K562 (cell line): ENCODE results near the gene TOR1A. TPM values are rescaled to one million over a fixed set of nuclear protein-coding genes. Genes with fewer than 3 reads are reported as not detected.

ENCODE experiments used
- DPF2 ChIP-seq: fragments of 450-650 bp; IDR thresholded peaks from 2 replicates; pipeline ENCODE4 v1.6.1; 2016
- HNRNPK ChIP-seq: fragments of 200-400 bp; formaldehyde crosslinking; IDR thresholded peaks from one replicate; pipeline ENCODE4 v1.6.1; 2018; ENCODE audit warnings: mild to moderate bottlenecking, low read depth, low read length; ENCODE audit not compliant: poor library complexity, severe bottlenecking
- MYC ChIP-seq, 2 experiments: fragments of 250-450 bp in 1 of 2; sonication (Bioruptor Pico) in 1 of 2; IDR thresholded peaks; 2 replicates each; pipeline versions ENCODE4 v1.5.1 to v1.6.1; 2012 to 2021; ENCODE audit warnings: low read depth in 2 of 2, borderline replicate concordance in 1 of 2, improper control_type of control experiment in 1 of 2, low read length in 1 of 2, mild to moderate bottlenecking in 1 of 2, moderate library complexity in 1 of 2
- NCOA2 ChIP-seq, 2 experiments: fragments of 450-650 bp; IDR thresholded peaks; 2 replicates each; pipeline ENCODE4 v1.6.1; 2018; ENCODE audit warnings: mild to moderate bottlenecking in 2 of 2, moderate library complexity in 1 of 2; ENCODE audit not compliant: partially characterized antibody in 2 of 2
- NRF1 ChIP-seq, 2 experiments: fragments of 450-650 bp; IDR thresholded peaks in 1 of 2; conservative IDR thresholded peaks in 1 of 2; 2 replicates each; pipeline ENCODE4 v1.6.1; 2014; ENCODE audit warnings: mild to moderate bottlenecking in 2 of 2
- ZNF41 ChIP-seq: fragments of 250-450 bp; sonication (Bioruptor Pico); conservative IDR thresholded peaks from 2 replicates; pipeline ENCODE4 v1.4.0; 2020; ENCODE audit warnings: mild to moderate bottlenecking
- polyA plus RNA-seq, 8 experiments: library from polyadenylated mRNA; depleted of rRNA in 4 of 8; stranded (reverse) in 5 of 8; unstranded in 3 of 8; fragments of >200 nt; fragmentation: Nextera tagmentation in 2 of 8; fragmentation: Illumina TruSeq in 1 of 8; extraction: Ambion mirVana in 2 of 8; extraction: Trizol in 1 of 8; gene quantifications; 2 replicates each; pipeline versions ENCODE4 v1.2.1 to v1.2.3, GENCODE V29; 2011 to 2014; ENCODE audit warnings: inconsistent platforms in 1 of 8, missing spikeins in 1 of 8
- total RNA-seq, 7 experiments: library from RNA; depleted of rRNA in 6 of 7; stranded (reverse); fragments of >200 nt in 6 of 7; fragmentation: Illumina TruSeq in 2 of 7; extraction: Trizol in 2 of 7; gene quantifications; 2 replicates each; pipeline versions ENCODE4 v1.2.1 to v1.2.3, GENCODE V29; 2011 to 2021; ENCODE audit warnings: low replicate concordance in 1 of 7
- TF ChIP-seq, protein P1 (sequence below), 2 experiments: fragments of 450-650 bp; formaldehyde crosslinking in 1 of 2; IDR thresholded peaks; 2 replicates each; pipeline versions ENCODE4 v1.4.0 to v1.6.1; 2014 to 2020; ENCODE audit warnings: mild to moderate bottlenecking in 2 of 2, borderline replicate concordance in 1 of 2, low read depth in 1 of 2
- TF ChIP-seq, protein P2 (sequence below): fragments of 250-450 bp; sonication (Bioruptor Pico); IDR thresholded peaks from 2 replicates; pipeline ENCODE4 v1.4.0; 2020; ENCODE audit warnings: mild to moderate bottlenecking, moderate library complexity

TOR1A gene
- total and polyA plus RNA-seq, 9 of the 15 experiments (the other 6 are each of a cell fraction or from before 2014, with no cell fraction given): 4.5 to 85.8 (median 51.3) TPM

DNA sequence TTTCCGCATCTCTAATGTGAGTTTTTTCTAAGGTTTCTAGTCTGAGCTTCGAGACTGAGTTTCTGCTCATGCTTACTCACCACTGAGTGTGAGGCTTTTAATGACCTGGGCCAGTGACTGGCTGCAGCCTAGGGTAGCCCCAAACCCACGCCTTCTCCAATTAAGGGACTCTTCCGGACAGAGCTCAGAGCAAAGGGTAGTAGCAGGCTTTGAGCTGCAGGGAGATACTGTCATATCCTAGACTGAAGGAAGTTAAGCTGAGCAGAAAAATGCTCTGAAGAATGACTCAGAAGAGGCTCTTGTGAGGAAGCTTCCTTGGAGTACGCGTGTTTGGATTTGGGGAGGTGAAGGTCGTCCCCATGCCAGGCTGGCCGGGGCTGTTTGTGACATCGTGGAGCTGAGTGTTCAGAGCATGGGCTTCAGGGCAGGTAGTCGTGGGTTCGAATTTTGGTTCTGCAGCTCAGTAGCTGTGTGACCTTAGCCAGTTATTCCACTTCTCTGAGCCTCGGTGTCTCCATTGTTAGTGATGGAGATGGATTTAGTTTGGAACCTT is 14.8 kb upstream of the TOR1A start (continued):
- TF ChIP-seq, protein P1, sequence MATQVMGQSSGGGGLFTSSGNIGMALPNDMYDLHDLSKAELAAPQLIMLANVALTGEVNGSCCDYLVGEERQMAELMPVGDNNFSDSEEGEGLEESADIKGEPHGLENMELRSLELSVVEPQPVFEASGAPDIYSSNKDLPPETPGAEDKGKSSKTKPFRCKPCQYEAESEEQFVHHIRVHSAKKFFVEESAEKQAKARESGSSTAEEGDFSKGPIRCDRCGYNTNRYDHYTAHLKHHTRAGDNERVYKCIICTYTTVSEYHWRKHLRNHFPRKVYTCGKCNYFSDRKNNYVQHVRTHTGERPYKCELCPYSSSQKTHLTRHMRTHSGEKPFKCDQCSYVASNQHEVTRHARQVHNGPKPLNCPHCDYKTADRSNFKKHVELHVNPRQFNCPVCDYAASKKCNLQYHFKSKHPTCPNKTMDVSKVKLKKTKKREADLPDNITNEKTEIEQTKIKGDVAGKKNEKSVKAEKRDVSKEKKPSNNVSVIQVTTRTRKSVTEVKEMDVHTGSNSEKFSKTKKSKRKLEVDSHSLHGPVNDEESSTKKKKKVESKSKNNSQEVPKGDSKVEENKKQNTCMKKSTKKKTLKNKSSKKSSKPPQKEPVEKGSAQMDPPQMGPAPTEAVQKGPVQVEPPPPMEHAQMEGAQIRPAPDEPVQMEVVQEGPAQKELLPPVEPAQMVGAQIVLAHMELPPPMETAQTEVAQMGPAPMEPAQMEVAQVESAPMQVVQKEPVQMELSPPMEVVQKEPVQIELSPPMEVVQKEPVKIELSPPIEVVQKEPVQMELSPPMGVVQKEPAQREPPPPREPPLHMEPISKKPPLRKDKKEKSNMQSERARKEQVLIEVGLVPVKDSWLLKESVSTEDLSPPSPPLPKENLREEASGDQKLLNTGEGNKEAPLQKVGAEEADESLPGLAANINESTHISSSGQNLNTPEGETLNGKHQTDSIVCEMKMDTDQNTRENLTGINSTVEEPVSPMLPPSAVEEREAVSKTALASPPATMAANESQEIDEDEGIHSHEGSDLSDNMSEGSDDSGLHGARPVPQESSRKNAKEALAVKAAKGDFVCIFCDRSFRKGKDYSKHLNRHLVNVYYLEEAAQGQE (IDR thresholded peaks at IDR 0.05; ENCODE audit: borderline replicate concordance): peak; percentile 4; the same call in 1 of the 2 replicates
- TF ChIP-seq, protein P1 (CRISPR knock-in tag; IDR thresholded peaks at IDR 0.05; ENCODE audit: low read depth): no peak
- TF ChIP-seq HNRNPK: no peak
- TF ChIP-seq MYC (IDR thresholded peaks at IDR 0.05; ENCODE audit: low read depth, low read length): peak; percentile 14; the same call in 1 of the 2 replicates
- no peak for TF ChIP-seq MYC (CRISPR knock-in tag; IDR thresholded peaks at IDR 0.05; ENCODE audit: borderline replicate concordance, low read depth)
- TF ChIP-seq NCOA2 (IDR thresholded peaks at IDR 0.05; ENCODE audit: partially characterized antibody in 2 of 2): no peak
- peak; percentile 53 to 59; a peak in 3 of 4 replicates for TF ChIP-seq NRF1 (conservative IDR thresholded peaks at IDR 0.05 in 1 of 2, IDR thresholded peaks at IDR 0.05 in 1 of 2)
- no peak for TF ChIP-seq ZNF41 (CRISPR knock-in tag)
- TF ChIP-seq, protein P2, sequence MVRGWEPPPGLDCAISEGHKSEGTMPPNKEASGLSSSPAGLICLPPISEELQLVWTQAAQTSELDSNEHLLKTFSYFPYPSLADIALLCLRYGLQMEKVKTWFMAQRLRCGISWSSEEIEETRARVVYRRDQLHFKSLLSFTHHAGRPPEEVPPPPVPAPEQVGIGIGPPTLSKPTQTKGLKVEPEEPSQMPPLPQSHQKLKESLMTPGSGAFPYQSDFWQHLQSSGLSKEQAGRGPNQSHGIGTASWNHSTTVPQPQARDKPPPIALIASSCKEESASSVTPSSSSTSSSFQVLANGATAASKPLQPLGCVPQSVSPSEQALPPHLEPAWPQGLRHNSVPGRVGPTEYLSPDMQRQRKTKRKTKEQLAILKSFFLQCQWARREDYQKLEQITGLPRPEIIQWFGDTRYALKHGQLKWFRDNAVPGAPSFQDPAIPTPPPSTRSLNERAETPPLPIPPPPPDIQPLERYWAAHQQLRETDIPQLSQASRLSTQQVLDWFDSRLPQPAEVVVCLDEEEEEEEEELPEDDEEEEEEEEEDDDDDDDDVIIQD (CRISPR knock-in tag): no peak
- TF ChIP-seq DPF2: peak; percentile 72; the same call in 1 of the 2 replicates
